ENCODE results near the gene SNRPD2.
A peak's percentile ranks its signal among the peaks of the same experiment; 100 is the strongest.
"Not testable (repeated sequence)": the region's sequence is repeated elsewhere in the genome, so short reads cannot be mapped to it uniquely, and the experiment has no call there.

The SNRPD2 gene

GRCh38 chr19:45691516-45692186 is at the start of gene SNRPD2:
SNRPD2 (minus strand) TSS chr19:45691953; CDS start chr19:45691888, 65 bp downstream.
- peak; percentile 92 for DNase-seq

GRCh38 chr19:45739498-45740439 is 48.0 kb upstream of the SNRPD2 start:
- DNase-seq, result no peak

- no peak for DNase-seq
Measured at GRCh38 chr19:45733160-45733810, 41.5 kb upstream of the SNRPD2 start, which contains the start of gene MEIOSIN. MEIOSIN (plus strand) TSS chr19:45733439; CDS start chr19:45735377, 1,938 bp downstream.

- peak; percentile 100 for DNase-seq
Measured at GRCh38 chr19:45730368-45731288, 38.9 kb upstream of the SNRPD2 start, which contains the start of gene FBXO46. FBXO46 (minus strand) TSS chr19:45730896; CDS start chr19:45713495, 17,401 bp downstream.

- DNase-seq, result no peak
Measured at GRCh38 chr19:45729800-45730290, 38.1 kb upstream of the SNRPD2 start.

GRCh38 chr19:45728683-45729082 is 36.9 kb upstream of the SNRPD2 start:
- DNase-seq, result not testable (repeated sequence)

GRCh38 chr19:45720065-45720464 is 28.3 kb upstream of the SNRPD2 start:
- not testable (repeated sequence) for DNase-seq

- no peak for DNase-seq
Measured at GRCh38 chr19:45717983-45718650, 26.4 kb upstream of the SNRPD2 start.

- peak; percentile 99 for DNase-seq
Measured at GRCh38 chr19:45717131-45717982, 25.6 kb upstream of the SNRPD2 start.

- DNase-seq, result no peak
Measured at GRCh38 chr19:45716359-45717130, 24.8 kb upstream of the SNRPD2 start.

GRCh38 chr19:45715139-45715538 is 23.4 kb upstream of the SNRPD2 start:
- no peak for DNase-seq

GRCh38 chr19:45713141-45713540 is 21.4 kb upstream of the SNRPD2 start:
- DNase-seq, result no peak

- no peak for DNase-seq
Measured at GRCh38 chr19:45712699-45713067, 20.9 kb upstream of the SNRPD2 start.

- no peak for DNase-seq
Measured at GRCh38 chr19:45711851-45712698, 20.3 kb upstream of the SNRPD2 start.

GRCh38 chr19:45710356-45711130 is 18.8 kb upstream of the SNRPD2 start:
- no peak for DNase-seq

GRCh38 chr19:45705710-45706415 is 14.1 kb upstream of the SNRPD2 start:
- DNase-seq, result peak; percentile 37

- DNase-seq, result no peak
Measured at GRCh38 chr19:45705115-45705514, 13.4 kb upstream of the SNRPD2 start.

All from NCI-H2171 (cell line).